ENCODE data around the gene APOC4. TPM values are rescaled to one million over a fixed set of nuclear protein-coding genes. Genes with fewer than 3 reads are reported as not detected.

APOC4 gene
- total RNA-seq, 1 experiment from 2014 or later = not detected

DNA sequence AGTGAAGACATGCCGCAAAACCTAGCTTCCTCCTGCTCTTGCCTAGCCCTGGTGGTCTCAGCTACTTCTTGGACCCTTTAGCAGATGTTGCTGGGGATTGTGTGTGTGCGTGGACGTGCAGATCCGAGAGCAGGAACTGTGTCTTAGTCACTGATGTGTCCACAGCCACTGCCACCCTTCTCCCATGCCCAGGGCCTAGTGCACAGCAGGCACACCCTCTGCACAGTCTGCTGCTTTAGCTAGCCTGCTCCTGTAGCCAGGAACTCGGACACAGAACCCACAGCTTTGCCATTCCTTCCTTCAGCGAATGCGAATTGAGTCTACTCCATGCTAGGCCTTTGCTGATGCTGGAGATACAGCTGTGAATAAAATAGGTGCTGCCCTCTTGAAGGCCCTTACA is 15.5 kb downstream of the APOC4 start:
- no peak for DNase-seq (ENCODE audit: low read depth, low spot score)
- H2AFZ ChIP-seq (ENCODE audit: low read depth, low read length, poor library complexity, severe bottlenecking) = no peak overlapping the region
- peaks cover 73% of the 10 kb centered on the region for H3K79me2 ChIP-seq (ENCODE audit: insufficient read depth, low read length)
- POLR2A ChIA-PET = no interaction called here
- no peaks in the 10 kb centered on the region for H3K27me3 ChIP-seq (ENCODE audit: insufficient read depth, low read length)
- TF ChIP-seq, protein P1, sequence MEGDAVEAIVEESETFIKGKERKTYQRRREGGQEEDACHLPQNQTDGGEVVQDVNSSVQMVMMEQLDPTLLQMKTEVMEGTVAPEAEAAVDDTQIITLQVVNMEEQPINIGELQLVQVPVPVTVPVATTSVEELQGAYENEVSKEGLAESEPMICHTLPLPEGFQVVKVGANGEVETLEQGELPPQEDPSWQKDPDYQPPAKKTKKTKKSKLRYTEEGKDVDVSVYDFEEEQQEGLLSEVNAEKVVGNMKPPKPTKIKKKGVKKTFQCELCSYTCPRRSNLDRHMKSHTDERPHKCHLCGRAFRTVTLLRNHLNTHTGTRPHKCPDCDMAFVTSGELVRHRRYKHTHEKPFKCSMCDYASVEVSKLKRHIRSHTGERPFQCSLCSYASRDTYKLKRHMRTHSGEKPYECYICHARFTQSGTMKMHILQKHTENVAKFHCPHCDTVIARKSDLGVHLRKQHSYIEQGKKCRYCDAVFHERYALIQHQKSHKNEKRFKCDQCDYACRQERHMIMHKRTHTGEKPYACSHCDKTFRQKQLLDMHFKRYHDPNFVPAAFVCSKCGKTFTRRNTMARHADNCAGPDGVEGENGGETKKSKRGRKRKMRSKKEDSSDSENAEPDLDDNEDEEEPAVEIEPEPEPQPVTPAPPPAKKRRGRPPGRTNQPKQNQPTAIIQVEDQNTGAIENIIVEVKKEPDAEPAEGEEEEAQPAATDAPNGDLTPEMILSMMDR (IDR thresholded peaks at IDR 0.05 in 2 of 3, conservative IDR thresholded peaks at IDR 0.05 in 1 of 3; ENCODE audit: borderline replicate concordance in 1 of 3, insufficient read depth in 1 of 3, low read depth in 2 of 3, low read length in 2 of 3) = no peak
- TF ChIP-seq SIN3A (IDR thresholded peaks at IDR 0.05; ENCODE audit: low read depth) (no peak), POLR2A (IDR thresholded peaks at IDR 0.05; ENCODE audit: borderline replicate concordance, extremely low read depth, insufficient read depth, insufficient read length) (no peak), ELF1 (IDR thresholded peaks at IDR 0.05; ENCODE audit: borderline replicate concordance, low read depth) (no peak), ZBTB33 (IDR thresholded peaks at IDR 0.05; ENCODE audit: extremely low read depth, insufficient replicate concordance, low read length) (no peak), EZH2phosphoT487 (IDR thresholded peaks at IDR 0.05; ENCODE audit: borderline replicate concordance) (no peak), RAD21 (IDR thresholded peaks at IDR 0.05; ENCODE audit: low read depth) (no peak), SP1 (IDR thresholded peaks at IDR 0.05; ENCODE audit: low read depth) (no peak)
- no peak overlapping the region for H3K4me3 ChIP-seq (replicated peaks in 1 of 2; ENCODE audit: low read depth in 1 of 2, low read length in 2 of 2)
- RAD21 ChIA-PET (ENCODE audit: low non-redundant PET in 1 of 2, low total read pairs in 2 of 2, uncharacterized antibody in 2 of 2, unreplicated experiment in 2 of 2) = no interaction called here
- peaks cover 6 to 15% of the 10 kb centered on the region in 2 experiments; a peak in 2 of 4 replicates for H3K36me3 ChIP-seq (ENCODE audit: control insufficient read depth in 1 of 2, insufficient read depth in 2 of 2, low read length in 2 of 2)
- intact Hi-C loops (cut with micrococcal nuclease) = loop anchor here (10.0 kb wide), 1 partner anchor 373 kb away; no protein-coding TSS in a partner anchor
- H3K9me3 ChIP-seq (ENCODE audit: control insufficient read depth in 1 of 2, insufficient read depth in 1 of 2, low read depth in 1 of 2, low read length in 2 of 2) = no peaks in the 10 kb centered on the region
- H3K4me2 ChIP-seq (ENCODE audit: low read length) = no peak overlapping the region; the same call in 1 of the 2 replicates
- H3K9ac ChIP-seq (ENCODE audit: low read length) = no peak overlapping the region
- peaks cover 6 to 28% of the 10 kb centered on the region in 2 experiments; a peak in 3 of 4 replicates for H3K4me1 ChIP-seq (ENCODE audit: control insufficient read depth in 1 of 2, insufficient read depth in 2 of 2, low read length in 2 of 2)
- no TSS peak for BruUV-seq (replicated peaks)
- ATAC-seq = no peak
- CTCF ChIA-PET = no interaction called here
- no peak overlapping the region for H3K27ac ChIP-seq (ENCODE audit: low read depth, low read length)
- no peaks in the 10 kb centered on the region for H4K20me1 ChIP-seq (ENCODE audit: insufficient read depth)
- H3K9me2 ChIP-seq (ENCODE audit: insufficient read depth) = no peaks in the 10 kb centered on the region

Data from HCT116 (cell line).